Inflammatory macrophage treated with lipopolysaccharide for 1 hour (primary cell): Measurements from ENCODE around the gene TANGO6.

Source experiments
- DNase-seq, 2 donors: peaks; one replicate each; pipeline ENCODE4 v3.0.0-alpha.2; 2020 to 2022

Gene TANGO6

GRCh38 chr16:68869492-68870088 lies 26.3 kb downstream of the TANGO6 start:
- DNase-seq = no peak

DNA sequence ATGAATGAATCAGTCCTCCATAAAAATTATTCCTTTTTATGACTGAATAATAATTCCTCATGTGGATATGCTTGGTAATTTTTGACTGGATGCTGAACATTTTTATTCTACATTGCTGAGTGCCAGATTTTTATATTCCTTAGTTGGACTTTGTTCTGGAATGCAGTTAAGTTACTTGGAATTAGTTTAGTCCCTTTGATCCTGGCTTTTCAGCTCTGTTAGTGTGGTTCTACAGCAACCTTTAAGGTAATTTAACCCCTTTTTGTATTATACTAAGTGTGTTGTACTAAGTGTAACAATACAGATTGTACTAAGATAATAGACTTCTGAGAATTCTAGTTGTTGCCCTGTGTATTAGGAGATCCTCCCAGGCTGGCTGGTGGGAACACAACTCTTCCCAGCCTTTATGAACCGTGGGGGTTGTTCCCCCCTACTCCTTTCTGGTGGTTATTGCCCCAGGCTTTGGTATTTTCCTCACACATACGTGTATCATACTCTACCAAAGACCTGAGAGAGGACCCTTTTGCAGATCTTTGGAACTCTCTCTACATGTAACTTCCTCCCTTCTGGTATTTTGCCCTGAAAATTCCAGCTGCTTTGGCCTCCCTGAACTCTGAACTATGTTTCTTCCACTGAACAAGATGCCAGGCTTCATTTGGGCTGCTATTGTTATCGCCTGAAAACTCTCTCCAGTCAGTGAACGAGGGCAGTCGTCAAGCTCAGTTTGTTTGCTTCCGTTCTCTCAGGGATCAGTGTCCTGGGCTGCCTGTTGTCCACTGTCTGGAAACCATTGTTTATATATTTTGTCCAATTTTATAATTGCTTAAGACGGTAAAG lies 30.5 kb downstream of the TANGO6 start:
- DNase-seq = no peak

GRCh38 chr16:68875871-68876270 lies 32.5 kb downstream of the TANGO6 start:
- no peak for DNase-seq

DNA sequence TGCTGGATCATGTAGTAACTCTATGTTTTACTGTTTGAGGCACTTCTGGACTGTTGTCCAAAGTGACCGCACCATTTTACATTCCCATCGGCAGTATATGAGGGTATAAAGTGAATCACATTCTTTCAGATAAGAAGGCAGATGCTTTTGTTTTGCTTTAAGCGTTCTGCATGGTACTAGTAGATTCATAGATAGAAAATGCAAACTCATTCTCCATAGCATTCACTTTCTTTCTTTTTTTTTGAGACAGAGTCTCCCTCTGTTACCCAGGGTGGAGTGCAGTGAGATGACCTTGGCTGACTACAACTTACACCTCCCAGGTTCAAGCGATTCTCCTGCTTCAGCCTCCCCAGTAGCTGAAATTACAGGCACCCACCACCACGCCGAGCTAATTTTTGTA lies 40.4 kb downstream of the TANGO6 start:
- no peak for DNase-seq

DNA sequence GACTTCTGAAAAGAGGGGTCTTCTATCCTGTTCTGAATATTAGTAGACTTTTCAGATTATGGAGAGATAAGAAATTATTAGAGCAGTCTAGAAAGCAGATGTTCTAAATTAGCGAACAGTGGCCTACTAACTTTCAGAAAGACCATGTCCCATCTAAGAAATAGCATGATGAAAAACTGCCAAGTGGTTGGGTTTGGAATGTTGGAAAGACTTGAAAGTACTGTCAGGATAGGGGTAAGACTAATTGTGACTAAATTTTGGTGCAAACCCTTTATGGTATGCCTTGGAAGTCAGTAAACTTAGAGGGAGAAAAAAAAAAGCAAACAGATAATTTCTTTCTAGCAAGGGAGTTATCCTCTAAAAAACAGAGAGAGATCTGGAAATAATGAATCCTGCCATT lies 41.1 kb downstream of the TANGO6 start:
- no peak for DNase-seq

DNA sequence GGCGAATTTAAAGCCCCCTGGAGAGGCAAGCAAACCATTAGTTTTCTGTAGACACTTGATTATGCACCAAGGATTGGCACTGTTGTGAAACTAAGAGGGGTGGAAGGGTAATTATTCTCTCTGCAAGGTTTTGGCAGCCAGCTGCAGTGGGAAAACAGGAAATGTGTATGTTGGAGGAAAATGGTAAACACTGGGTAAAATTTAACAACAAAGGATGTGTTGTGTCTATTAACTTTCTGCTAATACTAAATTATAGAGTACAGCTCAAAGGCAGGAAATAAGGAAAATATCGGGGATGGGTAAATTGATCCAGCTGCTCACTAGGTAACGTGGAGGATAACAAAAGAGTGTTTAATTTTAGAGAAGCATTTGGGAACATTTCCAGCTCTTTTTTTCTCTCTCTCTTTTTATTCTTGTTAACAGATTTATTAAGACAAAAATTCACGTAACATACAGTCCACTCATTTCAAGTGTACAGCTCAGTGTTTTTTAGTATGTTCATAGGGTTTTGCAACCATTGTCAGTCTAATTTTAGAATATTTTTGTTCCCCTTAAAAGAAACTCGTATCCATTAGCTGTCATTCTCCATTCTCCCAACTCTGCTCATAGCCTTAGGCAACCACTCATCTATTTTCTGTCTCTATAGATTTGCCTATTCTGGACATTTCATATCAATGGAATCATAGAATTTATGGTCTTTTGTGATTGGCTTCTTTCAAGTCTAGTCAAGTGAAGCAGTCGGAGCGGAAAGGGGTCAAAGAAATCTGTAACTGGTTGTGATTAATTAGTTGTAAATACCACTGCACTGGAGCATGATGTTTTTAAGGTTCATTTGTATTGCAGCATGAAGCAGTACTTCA lies 41.8 kb downstream of the TANGO6 start:
- no peak for DNase-seq

- DNase-seq = no peak
Measured at GRCh38 chr16:68887107-68887506, 43.8 kb downstream of the TANGO6 start.

- DNase-seq = peak in 1 of 2 donors; percentile 9
Measured at GRCh38 chr16:68889508-68890150, 46.3 kb downstream of the TANGO6 start.

DNA sequence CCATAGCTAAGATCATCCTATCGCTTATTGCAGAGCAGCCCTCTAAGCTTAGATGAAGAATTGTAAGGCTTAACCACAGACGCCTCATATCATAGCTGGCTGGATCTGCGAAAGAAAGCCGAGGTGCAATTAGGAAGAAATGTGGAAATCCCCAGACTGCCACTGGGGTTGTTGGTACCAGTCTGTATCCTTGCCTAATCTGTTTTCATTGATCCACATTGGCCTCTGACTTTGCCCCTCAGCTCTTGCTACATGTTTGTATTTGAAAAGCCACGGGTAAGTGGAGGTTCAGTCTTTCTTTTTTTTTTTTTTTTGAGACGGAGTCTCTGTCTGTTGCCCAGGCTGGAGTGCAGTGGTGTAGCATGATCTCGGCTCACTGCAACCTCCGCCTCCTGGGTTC lies 48.9 kb downstream of the TANGO6 start:
- DNase-seq = no peak

DNA sequence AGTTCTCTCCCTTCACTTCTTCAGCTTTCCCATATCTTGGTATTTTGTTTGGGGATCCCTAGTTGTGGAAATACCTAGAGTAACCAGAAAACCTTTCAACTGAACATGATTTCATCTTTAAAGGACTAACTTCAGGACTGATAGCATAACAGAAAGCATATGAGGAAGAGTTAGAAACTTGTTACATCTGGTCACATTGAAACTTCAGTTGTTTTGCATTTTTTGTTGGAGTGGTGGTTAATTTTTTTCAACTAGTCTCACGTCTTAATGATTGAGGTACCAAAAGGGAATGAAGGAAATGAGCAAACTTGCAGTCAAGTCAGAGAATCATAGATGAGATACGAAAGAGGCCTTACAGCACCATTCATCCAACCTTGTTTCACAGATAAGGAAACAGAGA lies 49.6 kb downstream of the TANGO6 start:
- no peak for DNase-seq

- DNase-seq = no peak
Measured at GRCh38 chr16:68893710-68894705, 50.7 kb downstream of the TANGO6 start.

DNA sequence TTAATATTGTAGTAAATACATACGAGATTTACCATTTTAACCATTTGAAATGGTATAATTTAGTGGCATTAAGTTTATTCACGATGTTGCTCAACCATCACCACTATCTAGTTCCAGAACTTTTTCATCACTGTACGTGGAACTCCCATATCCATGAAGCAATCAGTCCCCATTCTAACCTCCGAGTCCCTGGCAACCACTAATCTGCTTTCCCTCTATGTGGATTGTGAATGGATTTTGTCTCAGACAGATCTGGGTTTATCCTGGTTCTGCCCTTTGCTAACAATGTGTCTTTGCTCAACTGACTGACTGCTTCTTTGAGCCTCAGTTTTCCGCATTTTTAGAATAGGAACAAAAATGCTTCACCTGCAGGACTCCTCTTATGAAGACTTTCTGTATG lies 51.4 kb downstream of the TANGO6 start:
- no peak for DNase-seq

DNA sequence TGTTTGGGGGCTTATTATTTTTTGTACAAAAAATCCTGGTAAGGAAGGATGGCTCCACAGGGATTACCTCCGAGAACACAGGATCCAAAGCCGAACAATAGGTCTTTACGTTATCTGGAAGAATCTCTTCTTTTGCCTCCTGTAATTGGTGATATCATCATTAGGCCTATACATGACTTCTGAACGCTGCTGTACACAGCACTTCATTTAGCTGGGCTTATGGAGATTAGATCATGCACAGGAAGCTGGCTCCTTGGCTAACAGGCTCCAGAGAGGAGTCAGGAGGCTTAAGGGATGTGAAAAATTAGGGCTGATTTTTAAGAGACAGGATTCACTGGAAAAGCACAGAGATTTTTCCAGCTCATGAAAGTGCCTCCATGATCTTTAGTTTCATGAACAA lies 54.7 kb downstream of the TANGO6 start:
- no peak for DNase-seq

DNA sequence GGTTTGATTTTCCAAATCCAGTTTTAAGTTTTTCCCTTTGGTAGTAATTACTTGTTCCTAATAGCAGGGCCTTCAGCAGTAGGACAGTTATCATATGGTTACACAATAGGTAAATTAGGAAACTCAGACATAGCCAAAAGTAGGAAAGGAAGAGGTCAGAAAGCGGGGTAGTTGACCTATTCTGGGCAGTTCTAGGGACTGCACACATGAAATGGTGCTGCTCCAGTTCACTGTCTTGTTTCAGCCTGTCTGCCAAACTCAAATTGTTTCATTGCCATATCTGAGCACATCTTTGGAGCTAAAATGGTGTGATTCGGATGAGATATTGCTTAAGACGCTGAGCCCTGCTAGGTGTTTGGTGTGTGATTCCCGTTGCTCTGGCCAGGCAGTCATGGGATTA lies 56.7 kb downstream of the TANGO6 start:
- no peak for DNase-seq

GRCh38 chr16:68902003-68902968 lies 59.0 kb downstream of the TANGO6 start:
- DNase-seq = peak in 1 of 2 donors; percentile 44

GRCh38 chr16:68902969-68903345 lies 59.6 kb downstream of the TANGO6 start:
- peak; percentile 23 to 27 for DNase-seq

DNA sequence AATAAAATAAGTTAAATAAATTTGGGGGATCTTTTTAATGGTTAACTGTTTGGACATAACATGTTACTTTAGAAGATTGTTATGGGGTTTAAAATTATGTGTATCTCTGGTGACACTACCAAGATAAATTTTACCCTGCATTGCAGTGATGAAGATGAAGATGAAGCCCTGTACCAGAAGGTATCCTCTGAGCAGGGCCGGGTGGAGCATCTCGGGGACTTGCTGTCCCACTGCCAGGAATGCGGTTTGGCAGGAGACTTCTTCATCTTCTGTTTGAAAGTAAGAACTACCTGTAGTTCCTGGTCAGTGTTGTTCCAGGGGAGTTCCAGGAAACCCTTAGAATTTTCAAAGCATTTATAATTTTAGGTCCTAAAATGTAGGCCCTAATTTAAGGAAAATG lies 64.0 kb downstream of the TANGO6 start:
- no peak for DNase-seq

GRCh38 chr16:68907781-68908181 lies 64.5 kb downstream of the TANGO6 start:
- DNase-seq = no peak

DNA sequence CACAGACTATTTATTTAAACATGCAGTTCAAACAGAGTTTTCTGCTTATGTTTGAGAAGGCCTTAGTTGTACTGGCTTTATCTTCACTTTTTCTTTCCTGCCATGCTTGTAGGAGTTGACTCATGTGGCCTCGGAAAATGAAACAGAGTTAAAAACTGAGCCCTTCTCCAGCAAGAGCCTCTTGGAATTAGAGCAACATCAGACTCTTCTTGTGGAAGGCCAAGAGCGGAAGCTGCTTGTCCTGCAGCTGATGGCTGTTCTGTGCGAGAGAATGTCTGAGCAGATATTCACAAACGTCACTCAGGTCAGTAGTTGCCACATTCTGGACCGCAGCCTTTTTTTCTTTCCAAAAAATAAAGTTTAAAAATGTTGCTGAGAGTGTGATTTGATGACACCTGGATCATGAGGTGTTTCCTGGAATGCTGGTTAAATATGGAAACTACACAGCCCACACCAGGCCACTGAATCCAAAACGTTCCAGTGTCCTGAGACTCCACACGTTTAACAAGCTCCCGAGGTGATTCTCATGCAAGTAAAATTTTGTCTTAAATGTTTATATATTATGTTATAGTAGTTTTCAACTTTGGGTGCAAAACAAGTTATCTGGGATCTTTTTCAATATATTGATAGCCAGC lies 65.9 kb downstream of the TANGO6 start:
- DNase-seq = no peak

DNA sequence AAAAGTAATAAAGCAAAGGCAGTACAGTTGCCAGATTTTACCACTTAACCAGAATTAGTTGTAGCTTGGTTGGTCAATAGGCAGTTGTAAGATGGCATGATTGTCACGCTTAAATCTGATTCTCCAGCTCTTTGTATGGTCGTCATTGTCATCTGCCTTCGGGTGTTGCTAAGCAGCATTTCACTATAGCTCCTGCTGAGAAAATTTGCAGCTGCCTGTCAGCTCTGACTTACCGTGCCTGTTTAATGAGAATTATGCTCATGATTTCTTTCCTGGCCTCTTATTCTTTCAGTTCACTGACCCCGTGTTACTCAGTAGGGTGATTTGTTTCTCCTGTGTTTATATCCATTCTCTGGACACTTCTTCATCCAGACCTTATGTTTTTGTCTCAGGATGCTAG lies 66.7 kb downstream of the TANGO6 start:
- no peak for DNase-seq
